SK-N-MC (cell line): Measurements from ENCODE around the gene RSRP1.

Experiments used
- EZH2 ChIP-seq: fragments of 200-600 bp; sonication (generic); IDR thresholded peaks from one replicate; pipeline ENCODE4 v1.6.1; 2017; ENCODE audit warnings: antibody characterized with exemption
- FOXP2 ChIP-seq: optimal IDR thresholded peaks from 2 replicates; pipeline ENCODE3; 2011; ENCODE audit warnings: mild to moderate bottlenecking, moderate library complexity; ENCODE audit not compliant: insufficient read depth; ENCODE audit errors: extremely low read length, control extremely low read depth
- POLR2AphosphoS5 ChIP-seq: IDR thresholded peaks from 2 replicates; pipeline ENCODE4 v1.6.1; 2012; ENCODE audit warnings: mild to moderate bottlenecking, low read depth, low read length, borderline replicate concordance

- TF ChIP-seq EZH2, result no peak
- no peak for TF ChIP-seq POLR2AphosphoS5
- no peak for TF ChIP-seq FOXP2
These were observed 9.9 kb upstream of the RSRP1 start for GRCh38 chr1:25257196-25257595.
